Nephron (organoid): ENCODE measurements around the gene FN3K.

Experiments
- H3K27ac Mint-ChIP-seq, 3 experiments: 2 replicates each; pipeline ENCODE4 v1.8.0; 2020; ENCODE audit warnings: mixed read lengths in 3 of 3, mild to moderate bottlenecking in 2 of 3, moderate library complexity in 1 of 3
- H3K27me3 Mint-ChIP-seq: 2 replicates; pipeline ENCODE4 v1.8.0; 2021; ENCODE audit warnings: low read depth, mild to moderate bottlenecking, moderate library complexity, mixed read lengths
- H3K36me3 Mint-ChIP-seq: 2 replicates; pipeline ENCODE4 v1.8.0; 2020; ENCODE audit warnings: low read depth, mixed read lengths
- H3K4me1 Mint-ChIP-seq: 2 replicates; pipeline ENCODE4 v1.8.0; 2020; ENCODE audit warnings: mixed read lengths
- H3K4me3 Mint-ChIP-seq, 3 experiments: 2 replicates each; pipeline ENCODE4 v1.8.0; 2020; ENCODE audit warnings: mild to moderate bottlenecking in 3 of 3, mixed read lengths in 3 of 3, moderate library complexity in 2 of 3
- H3K9me3 Mint-ChIP-seq: 2 replicates; pipeline ENCODE4 v1.8.0; 2020; ENCODE audit warnings: mixed read lengths
- CTCF ChIP-seq, 3 experiments: fragments of 200-600 bp; sonication (generic); IDR thresholded peaks; one replicate each; pipeline ENCODE4 v1.5.0; 2021; ENCODE audit warnings: antibody characterized with exemption in 3 of 3; ENCODE audit not compliant: unreplicated experiment in 3 of 3

FN3K gene

DNA sequence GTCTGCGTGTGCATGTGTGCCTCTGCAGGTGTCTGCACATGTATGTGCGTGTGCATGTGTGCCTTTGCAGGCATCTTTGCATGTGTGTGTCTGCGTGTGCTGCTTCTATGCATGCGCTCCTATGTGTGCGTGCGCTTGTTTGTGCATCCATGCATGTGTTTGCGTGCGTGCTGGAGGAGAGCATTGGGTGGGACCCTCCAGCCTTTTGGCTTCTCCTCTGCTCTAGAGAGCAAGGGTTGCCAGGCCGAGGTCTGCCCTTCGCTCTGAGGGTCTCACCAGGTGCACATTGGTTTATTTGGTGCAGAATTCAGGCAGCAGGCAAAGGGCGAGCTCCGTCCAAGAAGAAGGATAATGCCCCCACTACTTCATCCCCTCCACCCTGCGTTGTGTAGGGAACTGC, 35.9 kb upstream of the FN3K start:
- Mint-ChIP-seq H3K27ac (peak overlapping the region in 1 of 3 experiments; percentile 23), H3K36me3 (peaks cover 13% of the 10 kb centered on the region), H3K4me3 (peak overlapping the region; percentile 91 to 97 (median 97)), H3K4me1 (peaks cover 17% of the 10 kb centered on the region), H3K9me3 (peaks cover 7% of the 10 kb centered on the region), H3K27me3 (peaks cover 4% of the 10 kb centered on the region)
- TF ChIP-seq CTCF (IDR thresholded peaks at IDR 0.05; ENCODE audit: unreplicated experiment in 3 of 3): no peak

DNA sequence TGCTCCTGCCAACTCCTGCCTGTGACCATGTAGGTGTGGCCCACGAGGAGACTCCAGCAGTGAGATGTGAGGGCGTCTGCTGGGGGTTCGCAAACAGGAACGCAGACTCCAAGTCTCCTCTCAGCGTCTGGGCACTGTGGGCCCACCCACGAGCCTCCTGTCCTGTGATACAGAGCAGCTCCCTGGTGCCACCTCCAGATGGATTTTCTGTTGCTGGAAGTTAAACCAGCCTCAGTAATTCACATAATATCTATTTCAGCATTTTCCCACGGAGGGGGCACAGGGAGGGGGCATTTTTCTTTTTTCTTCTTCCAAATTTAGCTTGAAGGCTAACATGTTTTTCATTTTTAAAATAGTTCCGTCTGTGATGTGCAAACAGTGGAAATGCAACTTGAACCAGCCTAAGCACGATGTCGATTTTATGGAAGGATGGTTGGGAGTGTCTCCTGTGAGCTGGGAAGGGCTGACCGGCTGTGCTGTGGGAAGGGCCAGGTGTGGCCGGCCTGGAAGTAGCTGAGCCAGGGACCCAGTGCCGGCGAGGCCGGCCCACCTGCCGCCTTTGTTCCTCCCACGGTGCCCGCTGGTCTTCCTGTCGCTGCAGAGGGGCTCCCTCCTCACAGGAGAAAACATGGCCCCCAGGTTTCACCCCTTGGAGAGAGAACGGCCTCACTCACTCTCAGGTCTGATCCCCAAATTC, 33.0 kb upstream of the FN3K start:
- TF ChIP-seq CTCF (IDR thresholded peaks at IDR 0.05; ENCODE audit: unreplicated experiment in 3 of 3): no peak
- peaks cover under 1% of the 10 kb centered on the region for H3K27me3 Mint-ChIP-seq
- H3K36me3 Mint-ChIP-seq: no peaks in the 10 kb centered on the region
- H3K4me1 Mint-ChIP-seq: peaks cover 26% of the 10 kb centered on the region
- no peaks in the 10 kb centered on the region for H3K9me3 Mint-ChIP-seq
- peak overlapping the region; percentile 29 to 70 (median 47) for H3K4me3 Mint-ChIP-seq
- H3K27ac Mint-ChIP-seq: peak overlapping the region in 1 of 3 experiments; percentile 33

DNA sequence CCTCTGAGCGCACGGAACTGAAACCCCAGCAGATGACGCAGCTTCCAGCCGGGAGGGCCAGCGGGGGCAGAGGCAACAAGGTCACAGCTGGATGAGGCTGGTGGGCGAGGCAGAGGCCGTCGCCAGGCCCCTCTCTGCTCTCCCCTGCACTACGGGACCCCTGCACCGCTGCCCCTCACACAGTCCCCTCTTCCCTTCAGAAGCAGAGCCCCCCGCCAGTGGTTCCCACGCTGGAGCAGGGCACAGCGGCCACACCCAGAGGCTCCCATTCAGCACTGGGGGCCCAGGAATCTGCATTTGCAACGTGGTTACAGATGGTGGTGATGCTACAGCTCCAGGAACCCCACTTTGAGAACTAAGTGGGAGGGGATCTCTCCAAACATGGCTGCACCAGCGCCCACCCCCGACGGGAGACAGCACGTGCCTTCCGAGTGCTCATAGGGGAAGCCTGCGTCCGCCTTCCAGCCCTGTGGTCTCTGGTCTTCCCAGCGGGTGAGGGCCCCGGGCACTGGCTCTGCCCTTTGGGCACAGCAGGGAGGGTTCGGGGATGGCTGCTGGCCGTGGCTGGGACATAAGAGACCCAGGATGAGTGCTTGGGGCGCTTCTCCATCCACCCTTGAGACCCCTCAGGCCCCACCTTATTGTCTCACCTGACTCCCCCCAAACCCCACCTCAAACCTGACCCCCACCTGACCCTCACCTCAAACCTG, 32.2 kb upstream of the FN3K start:
- no peak overlapping the region for H3K4me3 Mint-ChIP-seq
- peaks cover 34% of the 10 kb centered on the region for H3K4me1 Mint-ChIP-seq
- TF ChIP-seq CTCF (IDR thresholded peaks at IDR 0.05; ENCODE audit: unreplicated experiment in 3 of 3): no peak
- H3K9me3 Mint-ChIP-seq: no peaks in the 10 kb centered on the region
- H3K27me3 Mint-ChIP-seq: no peaks in the 10 kb centered on the region
- no peak overlapping the region for H3K27ac Mint-ChIP-seq
- no peaks in the 10 kb centered on the region for H3K36me3 Mint-ChIP-seq

GRCh38 chr17:82703935-82704865, 31.2 kb upstream of the FN3K start:
- peaks cover 35% of the 10 kb centered on the region for H3K4me1 Mint-ChIP-seq
- no peak overlapping the region for H3K27ac Mint-ChIP-seq
- no peak for TF ChIP-seq CTCF (IDR thresholded peaks at IDR 0.05; ENCODE audit: unreplicated experiment in 3 of 3)
- no peaks in the 10 kb centered on the region for H3K36me3 Mint-ChIP-seq
- H3K4me3 Mint-ChIP-seq: no peak overlapping the region
- H3K9me3 Mint-ChIP-seq: no peaks in the 10 kb centered on the region
- H3K27me3 Mint-ChIP-seq: no peaks in the 10 kb centered on the region

GRCh38 chr17:82704886-82705285, 30.5 kb upstream of the FN3K start:
- Mint-ChIP-seq H3K27ac (peak overlapping the region in 1 of 3 experiments; percentile 43), H3K27me3 (no peaks in the 10 kb centered on the region), H3K9me3 (no peaks in the 10 kb centered on the region), H3K4me3 (no peak overlapping the region), H3K4me1 (peaks cover 29% of the 10 kb centered on the region), H3K36me3 (no peaks in the 10 kb centered on the region)
- no peak for TF ChIP-seq CTCF (IDR thresholded peaks at IDR 0.05; ENCODE audit: unreplicated experiment in 3 of 3)
